ENCODE data around the gene TTC9B. TPM values are rescaled to one million over a fixed set of nuclear protein-coding genes. Genes with fewer than 3 reads are reported as not detected.

Gene TTC9B
- total RNA-seq, 4 donors from 2014 or later: not detected

DNA sequence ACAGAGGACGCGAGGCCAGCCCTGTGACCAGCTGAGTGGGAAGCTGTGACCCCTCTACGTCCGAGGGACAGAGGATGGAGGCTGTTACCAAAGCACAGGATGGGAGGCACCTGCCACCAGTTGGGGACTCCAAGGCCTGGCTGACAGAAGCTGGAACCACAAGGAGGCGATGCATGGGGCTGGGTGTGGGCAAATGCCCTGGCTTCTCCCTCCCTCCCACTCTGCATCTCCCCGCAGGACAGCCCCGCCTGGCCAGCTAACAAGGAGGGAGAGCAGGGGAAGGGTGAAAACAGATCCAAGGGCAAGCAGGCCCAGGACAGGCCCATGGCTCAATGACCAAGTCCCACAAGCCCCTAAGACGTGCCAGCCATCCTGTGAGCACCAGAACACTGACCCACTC lies 38.3 kb upstream of the TTC9B start:
- H3K27ac ChIP-seq: peak overlapping the region; percentile 88 to 95 (median 94)
- no peak for TF ChIP-seq POLR2A (IDR thresholded peaks at IDR 0.05)
- TF ChIP-seq, protein P1, sequence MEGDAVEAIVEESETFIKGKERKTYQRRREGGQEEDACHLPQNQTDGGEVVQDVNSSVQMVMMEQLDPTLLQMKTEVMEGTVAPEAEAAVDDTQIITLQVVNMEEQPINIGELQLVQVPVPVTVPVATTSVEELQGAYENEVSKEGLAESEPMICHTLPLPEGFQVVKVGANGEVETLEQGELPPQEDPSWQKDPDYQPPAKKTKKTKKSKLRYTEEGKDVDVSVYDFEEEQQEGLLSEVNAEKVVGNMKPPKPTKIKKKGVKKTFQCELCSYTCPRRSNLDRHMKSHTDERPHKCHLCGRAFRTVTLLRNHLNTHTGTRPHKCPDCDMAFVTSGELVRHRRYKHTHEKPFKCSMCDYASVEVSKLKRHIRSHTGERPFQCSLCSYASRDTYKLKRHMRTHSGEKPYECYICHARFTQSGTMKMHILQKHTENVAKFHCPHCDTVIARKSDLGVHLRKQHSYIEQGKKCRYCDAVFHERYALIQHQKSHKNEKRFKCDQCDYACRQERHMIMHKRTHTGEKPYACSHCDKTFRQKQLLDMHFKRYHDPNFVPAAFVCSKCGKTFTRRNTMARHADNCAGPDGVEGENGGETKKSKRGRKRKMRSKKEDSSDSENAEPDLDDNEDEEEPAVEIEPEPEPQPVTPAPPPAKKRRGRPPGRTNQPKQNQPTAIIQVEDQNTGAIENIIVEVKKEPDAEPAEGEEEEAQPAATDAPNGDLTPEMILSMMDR (IDR thresholded peaks at IDR 0.05 in 4 of 5, conservative IDR thresholded peaks at IDR 0.05 in 1 of 5): no peak

DNA sequence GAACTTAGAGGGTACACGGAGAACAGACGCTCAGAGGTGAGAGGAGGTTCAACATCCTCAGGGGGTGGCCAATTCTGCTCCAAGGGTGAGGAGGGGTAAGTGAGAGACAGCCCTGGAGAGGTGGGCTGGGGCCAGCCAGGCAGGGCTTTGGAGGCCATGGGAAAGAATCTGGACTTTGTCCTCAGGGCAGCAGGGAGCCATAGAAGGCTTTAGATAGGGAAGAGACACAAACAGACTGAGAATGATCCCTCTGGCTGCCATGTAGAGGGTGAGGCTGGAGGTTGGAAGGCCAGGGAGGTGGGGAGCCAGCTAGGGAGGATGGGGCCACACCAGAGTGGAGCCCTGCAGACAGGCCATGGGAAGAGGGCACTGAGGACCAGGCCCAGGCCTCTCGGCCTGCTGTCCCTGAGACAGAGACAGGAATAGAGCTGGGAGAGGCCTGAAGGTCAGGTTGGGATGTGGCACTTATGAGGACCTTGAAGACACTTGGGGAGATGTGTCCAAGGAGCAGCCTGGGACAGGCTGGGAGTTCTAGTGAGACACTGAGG lies 37.5 kb upstream of the TTC9B start:
- TF ChIP-seq, protein P1 (IDR thresholded peaks at IDR 0.05 in 4 of 5, conservative IDR thresholded peaks at IDR 0.05 in 1 of 5): no peak
- no peak for TF ChIP-seq POLR2A (IDR thresholded peaks at IDR 0.05)
- H3K4me1 ChIP-seq: peaks cover 27 to 53% of the 10 kb centered on the region in 2 donors
- DNase-seq (no peak), ATAC-seq (no peak)
- no peaks in the 10 kb centered on the region for H3K27me3 ChIP-seq
- peaks cover 0 to 32% of the 10 kb centered on the region in 2 donors for H3K36me3 ChIP-seq
- H3K9me3 ChIP-seq: no peaks in the 10 kb centered on the region
- in situ Hi-C loops (cut with MboI; ENCODE audit: low sequenced_read_pairs in 4 of 4): no loop called here
- intact Hi-C loops (cut with DNase I; ENCODE audit: low total_unique reads): no loop called here
- H3K4me3 ChIP-seq: no peak overlapping the region
- peak overlapping the region; percentile 88 to 95 (median 94) for H3K27ac ChIP-seq

More for the DNA sequence above, 38.3 kb upstream of the TTC9B start:
- Histone ChIP-seq H3K4me3 (no peak overlapping the region), H3K36me3 (peaks cover 0 to 29% of the 10 kb centered on the region in 2 donors), H3K9me3 (no peaks in the 10 kb centered on the region), H3K27me3 (no peaks in the 10 kb centered on the region), H3K4me1 (peaks cover 29 to 60% of the 10 kb centered on the region in 2 donors)
- intact Hi-C loops (cut with DNase I; ENCODE audit: low total_unique reads) (no loop called here), in situ Hi-C loops (cut with MboI; ENCODE audit: low sequenced_read_pairs in 4 of 4) (no loop called here)
- ATAC-seq: peak; percentile 5 to 36
- peak in 1 of 2 donors; percentile 61 for DNase-seq

DNA sequence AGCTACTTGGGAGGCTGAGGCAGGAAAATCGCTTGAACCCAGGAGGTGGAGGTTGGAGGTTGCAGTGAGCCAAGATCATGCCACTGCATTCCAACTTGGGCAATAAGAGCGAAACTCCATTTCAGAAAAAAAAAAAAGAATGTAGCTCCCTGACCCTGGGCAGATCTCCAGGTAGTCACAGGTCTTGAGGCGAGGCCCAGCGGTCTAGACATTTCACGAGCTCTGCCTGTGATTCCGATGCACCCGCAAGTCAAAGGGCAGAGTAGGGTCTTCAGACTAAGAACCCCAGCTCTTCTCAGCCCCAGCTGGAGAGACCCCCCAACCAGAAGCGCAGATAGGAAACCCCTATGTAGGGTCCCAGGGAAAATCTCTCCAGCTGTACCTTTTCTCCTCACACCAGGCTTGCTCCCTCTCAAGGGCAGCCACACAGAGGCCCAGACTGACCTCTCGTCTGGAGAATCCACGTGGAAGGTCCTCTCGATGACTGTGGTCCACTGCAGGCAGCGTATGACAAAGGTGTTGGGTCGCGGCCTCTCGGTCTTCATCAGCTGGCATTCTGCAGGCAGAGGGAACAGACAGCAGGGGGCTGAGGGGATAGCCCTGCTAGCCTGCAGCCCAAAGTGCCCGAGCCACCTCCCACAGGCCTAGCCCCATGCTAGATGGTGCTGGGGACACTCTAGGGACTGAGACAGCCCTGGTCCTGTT lies 36.7 kb upstream of the TTC9B start:
- DNase-seq: no peak
- H3K4me3 ChIP-seq: no peak overlapping the region
- H3K27me3 ChIP-seq: no peaks in the 10 kb centered on the region
- peaks cover 0 to 32% of the 10 kb centered on the region in 2 donors for H3K36me3 ChIP-seq
- H3K27ac ChIP-seq: peak overlapping the region; percentile 88 to 95 (median 94)
- peaks cover 23 to 50% of the 10 kb centered on the region in 2 donors for H3K4me1 ChIP-seq
- intact Hi-C loops (cut with DNase I; ENCODE audit: low total_unique reads) (no loop called here), in situ Hi-C loops (cut with MboI; ENCODE audit: low sequenced_read_pairs in 4 of 4) (no loop called here)
- ATAC-seq: no peak
- TF ChIP-seq, protein P1 (IDR thresholded peaks at IDR 0.05 in 4 of 5, conservative IDR thresholded peaks at IDR 0.05 in 1 of 5): no peak
- no peak for TF ChIP-seq POLR2A (IDR thresholded peaks at IDR 0.05)
- no peaks in the 10 kb centered on the region for H3K9me3 ChIP-seq

DNA sequence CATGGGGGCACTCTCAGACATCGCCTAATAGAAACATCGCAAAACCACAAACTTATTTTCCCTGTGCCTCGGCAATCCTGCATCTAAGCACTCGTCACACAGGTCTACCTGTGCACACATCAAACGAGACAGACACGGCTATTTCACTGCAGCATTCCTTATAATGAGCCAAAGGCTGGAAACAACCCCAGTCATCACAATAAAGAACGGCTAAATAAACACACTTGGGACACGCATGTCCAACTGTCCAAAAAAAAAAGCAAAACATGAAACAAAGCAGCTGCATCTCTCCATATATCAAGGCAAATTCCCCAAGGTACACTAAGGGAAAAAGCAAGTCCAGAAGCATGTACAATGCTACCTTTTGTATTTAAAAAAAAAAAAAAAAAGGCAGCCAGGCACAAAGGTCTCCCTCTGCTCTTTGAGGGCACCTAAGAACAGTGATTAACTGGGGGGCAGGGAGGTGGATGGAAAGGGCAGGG lies 35.5 kb upstream of the TTC9B start:
- TF ChIP-seq, protein P1 (IDR thresholded peaks at IDR 0.05 in 4 of 5, conservative IDR thresholded peaks at IDR 0.05 in 1 of 5): no peak
- TF ChIP-seq POLR2A (IDR thresholded peaks at IDR 0.05): no peak
- ATAC-seq: no peak
- no peaks in the 10 kb centered on the region for H3K27me3 ChIP-seq
- H3K27ac ChIP-seq: peak overlapping the region in 3 of 4 donors; percentile 35 to 95 (median 61)
- H3K36me3 ChIP-seq: peaks cover 0 to 32% of the 10 kb centered on the region in 2 donors
- H3K9me3 ChIP-seq: no peaks in the 10 kb centered on the region
- peaks cover 20 to 50% of the 10 kb centered on the region in 2 donors for H3K4me1 ChIP-seq
- DNase-seq: no peak
- no peak overlapping the region for H3K4me3 ChIP-seq
- intact Hi-C loops (cut with DNase I; ENCODE audit: low total_unique reads) (no loop called here), in situ Hi-C loops (cut with MboI; ENCODE audit: low sequenced_read_pairs in 4 of 4) (no loop called here)

Measured in gastrocnemius medialis (tissue), 4 donors.